ENCODE results near the gene RCC1.
"Not testable (repeated sequence)": the region's sequence is repeated elsewhere in the genome, so short reads cannot be mapped to it uniquely, and the experiment has no call there.

RCC1 gene

GRCh38 chr1:28505406-28506187, at the start of gene RCC1:
Gene RCC1, plus strand, starts transcription at chr1:28506043. Its CDS starts 23,824 bp downstream, at chr1:28529867.
- peak; percentile 93 to 97 for DNase-seq

- DNase-seq, result no peak
Observed at GRCh38 chr1:28456078-28456477, 49.8 kb upstream of the RCC1 start.

GRCh38 chr1:28457678-28458077, 48.2 kb upstream of the RCC1 start:
- DNase-seq, result no peak

- DNase-seq, result no peak
Observed at GRCh38 chr1:28458237-28459228, 47.3 kb upstream of the RCC1 start.

GRCh38 chr1:28466226-28466778, 39.5 kb upstream of the RCC1 start:
- no peak for DNase-seq

- DNase-seq, result no peak
Observed at GRCh38 chr1:28470146-28470545, 35.7 kb upstream of the RCC1 start.

- DNase-seq, result not testable (repeated sequence)
Observed at GRCh38 chr1:28479497-28479896, 26.3 kb upstream of the RCC1 start.

- DNase-seq, result no peak
Observed at GRCh38 chr1:28480308-28480707, 25.5 kb upstream of the RCC1 start.

- DNase-seq, result no peak
Observed at GRCh38 chr1:28482138-28482537, 23.7 kb upstream of the RCC1 start.

GRCh38 chr1:28482702-28483101, 23.1 kb upstream of the RCC1 start:
- no peak for DNase-seq

- no peak for DNase-seq
Observed at GRCh38 chr1:28494737-28495136, 11.1 kb upstream of the RCC1 start.

GRCh38 chr1:28499553-28499952, 6.3 kb upstream of the RCC1 start:
- no peak for DNase-seq

GRCh38 chr1:28501925-28502324, 3.9 kb upstream of the RCC1 start:
- DNase-seq, result no peak

- DNase-seq, result no peak
Observed at GRCh38 chr1:28503117-28503516, 2.7 kb upstream of the RCC1 start.

GRCh38 chr1:28506907-28507246, 1.0 kb downstream of the RCC1 start:
- DNase-seq, result no peak

GRCh38 chr1:28507247-28507645, 1.4 kb downstream of the RCC1 start:
- no peak for DNase-seq

- DNase-seq, result no peak
Observed at GRCh38 chr1:28507646-28508434, 2.0 kb downstream of the RCC1 start.

- DNase-seq, result no peak
Observed at GRCh38 chr1:28508435-28508754, 2.6 kb downstream of the RCC1 start.

- DNase-seq, result no peak
Observed at GRCh38 chr1:28509705-28510272, 3.9 kb downstream of the RCC1 start.

- no peak for DNase-seq
Observed at GRCh38 chr1:28510273-28510969, 4.6 kb downstream of the RCC1 start.

- no peak for DNase-seq
Observed at GRCh38 chr1:28510970-28511440, 5.2 kb downstream of the RCC1 start.
